ENCODE data around the gene DPP10.

DNA sequence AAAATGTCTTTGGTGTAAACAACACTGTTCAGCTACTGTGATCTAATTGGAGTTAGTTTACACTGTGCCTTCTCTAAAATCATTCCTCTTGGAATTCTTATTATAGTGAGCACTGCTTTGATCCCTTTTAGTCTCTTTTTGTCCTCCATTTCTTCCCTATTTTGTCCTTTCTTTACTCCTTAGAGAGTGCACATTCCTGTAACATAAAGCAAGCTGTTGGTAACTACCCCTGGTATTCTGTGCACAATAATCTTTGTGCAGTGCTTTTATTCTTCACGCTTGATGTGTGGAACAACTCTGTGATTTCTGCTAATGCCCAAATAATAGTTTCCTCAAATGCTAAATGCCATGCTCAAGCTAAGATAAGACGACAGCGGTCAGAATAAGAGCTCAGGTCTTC lies 401.5 kb downstream of the DPP10 start:
- no peak for TF ChIP-seq ZBTB33 (IDR thresholded peaks at IDR 0.05)
- TF ChIP-seq RAD21 (IDR thresholded peaks at IDR 0.05) = no peak
- TF ChIP-seq, protein P1, sequence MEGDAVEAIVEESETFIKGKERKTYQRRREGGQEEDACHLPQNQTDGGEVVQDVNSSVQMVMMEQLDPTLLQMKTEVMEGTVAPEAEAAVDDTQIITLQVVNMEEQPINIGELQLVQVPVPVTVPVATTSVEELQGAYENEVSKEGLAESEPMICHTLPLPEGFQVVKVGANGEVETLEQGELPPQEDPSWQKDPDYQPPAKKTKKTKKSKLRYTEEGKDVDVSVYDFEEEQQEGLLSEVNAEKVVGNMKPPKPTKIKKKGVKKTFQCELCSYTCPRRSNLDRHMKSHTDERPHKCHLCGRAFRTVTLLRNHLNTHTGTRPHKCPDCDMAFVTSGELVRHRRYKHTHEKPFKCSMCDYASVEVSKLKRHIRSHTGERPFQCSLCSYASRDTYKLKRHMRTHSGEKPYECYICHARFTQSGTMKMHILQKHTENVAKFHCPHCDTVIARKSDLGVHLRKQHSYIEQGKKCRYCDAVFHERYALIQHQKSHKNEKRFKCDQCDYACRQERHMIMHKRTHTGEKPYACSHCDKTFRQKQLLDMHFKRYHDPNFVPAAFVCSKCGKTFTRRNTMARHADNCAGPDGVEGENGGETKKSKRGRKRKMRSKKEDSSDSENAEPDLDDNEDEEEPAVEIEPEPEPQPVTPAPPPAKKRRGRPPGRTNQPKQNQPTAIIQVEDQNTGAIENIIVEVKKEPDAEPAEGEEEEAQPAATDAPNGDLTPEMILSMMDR (IDR thresholded peaks at IDR 0.05; ENCODE audit: low read depth, low read length, missing input control) = no peak
- TF ChIP-seq EGR1 (IDR thresholded peaks at IDR 0.05; ENCODE audit: low read depth in 2 of 2) = no peak
- TF ChIP-seq SP1 (IDR thresholded peaks at IDR 0.05) = no peak
- no peak for TF ChIP-seq JUND (IDR thresholded peaks at IDR 0.05)
- no peak for TF ChIP-seq RXRA (IDR thresholded peaks at IDR 0.05)
- TF ChIP-seq FOXA1 (IDR thresholded peaks at IDR 0.05) = no peak
- no peak for TF ChIP-seq HNF4A (conservative IDR thresholded peaks at IDR 0.05)
- no peak for TF ChIP-seq YY1 (IDR thresholded peaks at IDR 0.05)
- no peak for TF ChIP-seq NR2F2 (IDR thresholded peaks at IDR 0.05)
- no peak for TF ChIP-seq HNF4G (IDR thresholded peaks at IDR 0.05)

Measured in liver (tissue), 3 donors.